Measurements from ENCODE around the gene FBXL15.

Gene FBXL15, protein sequence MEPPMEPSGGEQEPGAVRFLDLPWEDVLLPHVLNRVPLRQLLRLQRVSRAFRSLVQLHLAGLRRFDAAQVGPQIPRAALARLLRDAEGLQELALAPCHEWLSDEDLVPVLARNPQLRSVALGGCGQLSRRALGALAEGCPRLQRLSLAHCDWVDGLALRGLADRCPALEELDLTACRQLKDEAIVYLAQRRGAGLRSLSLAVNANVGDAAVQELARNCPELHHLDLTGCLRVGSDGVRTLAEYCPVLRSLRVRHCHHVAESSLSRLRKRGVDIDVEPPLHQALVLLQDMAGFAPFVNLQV

DNA sequence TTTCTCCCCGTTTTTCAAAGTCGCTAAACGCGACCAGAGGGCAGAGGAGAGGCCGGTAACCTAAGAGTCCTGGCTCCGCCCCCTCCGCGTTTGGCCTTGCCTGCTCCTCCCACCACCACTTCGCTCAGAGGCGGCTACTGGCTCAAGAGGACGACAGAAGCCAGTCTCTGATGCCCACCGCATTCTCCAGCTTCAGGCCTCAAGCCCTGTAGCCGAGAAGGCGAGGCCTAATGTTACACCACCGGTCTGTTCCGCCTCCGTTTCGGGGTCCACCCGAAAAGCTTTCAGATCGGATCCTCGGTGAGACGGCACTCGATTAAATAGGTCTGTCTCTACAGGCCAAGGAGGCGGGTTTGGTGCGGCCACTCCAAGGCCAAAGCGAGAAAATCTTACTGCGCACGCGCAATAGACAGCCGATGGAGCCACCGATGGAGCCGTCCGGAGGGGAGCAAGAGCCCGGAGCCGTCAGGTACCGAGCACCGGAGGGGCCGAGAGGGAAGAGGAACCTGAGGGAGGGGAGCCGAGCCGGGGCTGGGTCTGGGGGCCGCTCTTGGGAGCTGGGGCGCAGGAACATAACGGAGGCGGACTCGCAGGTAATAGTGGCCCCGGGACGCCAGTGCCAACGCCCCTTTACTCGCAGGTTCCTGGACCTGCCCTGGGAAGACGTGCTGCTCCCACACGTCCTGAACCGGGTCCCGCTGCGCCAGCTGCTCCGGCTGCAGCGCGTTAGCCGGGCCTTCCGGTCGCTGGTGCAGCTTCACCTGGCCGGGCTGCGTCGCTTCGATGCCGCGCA lies at the start of gene FBXL15:
FBXL15 (plus strand) TSS at position 123 of the 793 bp plus-strand sequence; CDS start at position 417, 294 bp downstream.
- DNase-seq (ENCODE audit: low read depth): peak; percentile 98

DNA sequence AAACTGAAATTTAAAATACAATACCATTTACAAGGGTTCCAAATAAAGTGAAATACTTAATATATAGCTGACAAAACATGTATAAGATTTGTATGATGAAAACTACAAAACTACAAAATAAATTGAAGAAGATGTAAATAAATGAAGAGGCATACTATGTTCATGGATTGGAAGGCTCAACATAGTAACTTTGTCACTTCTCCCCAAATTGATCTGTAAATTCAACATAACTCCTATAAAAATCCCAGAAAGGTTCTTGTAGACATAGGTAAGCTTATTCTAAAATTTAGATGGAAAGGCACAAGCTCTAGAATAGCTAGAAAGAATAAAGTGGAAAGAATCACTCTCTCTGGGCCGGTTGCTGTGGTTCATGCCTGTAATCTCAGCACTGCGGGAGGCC lies 49.3 kb upstream of the FBXL15 start:
- no peak for DNase-seq (ENCODE audit: low read depth)

DNA sequence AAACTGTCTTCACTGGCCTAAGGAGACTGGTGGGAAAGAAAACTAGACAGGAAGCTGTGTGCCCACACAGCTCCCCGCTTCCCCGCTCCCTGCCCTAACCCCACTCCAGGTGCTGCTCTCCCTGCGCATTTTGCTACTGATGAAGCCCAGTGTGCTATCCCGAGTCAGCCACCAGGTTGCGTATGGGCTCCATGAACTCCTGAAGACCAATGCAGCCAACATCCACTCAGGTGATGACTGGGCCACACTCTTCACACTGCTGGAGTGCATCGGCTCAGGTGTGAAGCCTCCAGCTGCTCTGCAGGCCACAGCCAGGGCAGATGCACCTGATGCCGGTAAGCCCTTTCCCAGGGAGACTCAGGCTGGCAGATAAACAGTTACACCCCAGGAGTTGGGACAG lies 45.4 kb upstream of the FBXL15 start:
- no peak for DNase-seq (ENCODE audit: low read depth)

DNA sequence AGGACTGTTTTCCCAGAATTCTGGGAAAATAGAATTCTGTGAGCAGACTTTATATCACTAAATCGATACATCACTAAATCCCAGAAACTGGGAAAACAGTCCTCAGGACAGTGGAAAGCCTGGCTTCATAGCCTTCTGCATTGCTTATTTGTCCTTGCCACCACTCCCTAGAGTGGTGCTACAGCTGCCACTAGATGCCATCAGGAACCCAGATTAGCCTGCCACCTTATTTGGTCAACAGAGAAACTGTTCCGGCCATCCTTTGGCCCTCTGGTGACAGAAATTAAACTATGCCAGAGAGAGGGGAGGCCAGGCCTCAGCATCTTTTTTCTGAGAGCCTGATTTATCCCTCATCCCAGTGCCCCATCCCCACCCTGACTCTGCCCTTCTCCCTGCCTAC lies 44.8 kb upstream of the FBXL15 start:
- no peak for DNase-seq (ENCODE audit: low read depth)

DNA sequence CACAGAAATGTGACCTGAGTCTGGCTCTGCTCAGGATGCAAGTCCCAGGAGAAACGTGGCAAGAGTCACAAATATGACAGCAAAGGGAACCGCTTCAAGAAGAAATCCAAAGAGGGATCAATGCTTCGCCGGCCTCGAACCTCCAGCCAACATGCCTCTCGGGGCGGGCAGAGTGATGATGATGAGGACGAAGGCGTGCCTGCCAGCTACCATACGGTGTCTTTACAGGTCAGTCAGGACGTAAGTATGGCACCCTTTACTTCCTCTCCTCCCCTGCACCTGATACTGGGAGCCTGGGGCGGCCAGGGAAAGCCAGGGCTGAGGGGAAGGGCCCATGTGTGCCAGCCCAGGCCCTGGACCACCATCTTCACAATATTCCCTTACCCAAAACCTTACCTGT lies 43.7 kb upstream of the FBXL15 start:
- DNase-seq (ENCODE audit: low read depth): no peak

DNA sequence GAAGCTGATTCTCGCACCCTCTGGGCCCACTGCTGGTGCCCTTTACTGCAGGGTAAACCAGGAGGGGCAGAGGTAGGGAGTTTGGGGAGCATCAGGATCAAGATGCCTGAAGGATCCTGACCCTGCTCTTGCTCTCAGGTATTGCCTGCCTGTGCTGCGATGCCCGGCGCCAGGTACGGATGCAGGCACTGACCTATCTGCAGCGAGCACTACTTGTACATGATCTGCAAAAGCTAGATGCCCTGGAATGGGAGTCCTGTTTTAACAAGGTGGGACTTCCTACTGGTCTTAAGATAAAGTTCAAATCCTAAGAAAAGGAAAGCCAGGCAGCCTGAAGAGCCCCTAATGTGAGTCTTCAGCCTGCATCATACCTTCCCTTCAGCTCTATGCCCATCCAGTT lies 41.3 kb upstream of the FBXL15 start:
- DNase-seq (ENCODE audit: low read depth): no peak

DNA sequence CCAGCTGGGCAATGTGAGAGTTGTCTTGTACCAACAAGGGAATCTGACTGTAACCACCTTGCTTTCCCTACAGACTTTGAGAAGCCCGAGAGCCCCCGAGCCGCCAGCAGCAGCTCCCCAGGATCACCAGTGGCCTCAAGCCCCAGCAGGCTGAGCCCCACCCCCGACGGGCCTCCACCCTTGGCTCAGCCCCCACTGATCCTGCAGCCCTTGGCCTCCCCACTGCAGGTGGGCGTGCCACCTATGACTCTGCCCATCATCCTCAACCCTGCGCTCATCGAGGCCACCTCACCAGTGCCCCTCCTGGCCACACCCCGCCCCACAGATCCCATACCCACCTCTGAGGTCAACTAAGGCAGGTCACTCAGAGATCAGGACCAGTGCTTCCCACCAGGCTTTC lies 38.7 kb upstream of the FBXL15 start:
- no peak for DNase-seq (ENCODE audit: low read depth)

DNA sequence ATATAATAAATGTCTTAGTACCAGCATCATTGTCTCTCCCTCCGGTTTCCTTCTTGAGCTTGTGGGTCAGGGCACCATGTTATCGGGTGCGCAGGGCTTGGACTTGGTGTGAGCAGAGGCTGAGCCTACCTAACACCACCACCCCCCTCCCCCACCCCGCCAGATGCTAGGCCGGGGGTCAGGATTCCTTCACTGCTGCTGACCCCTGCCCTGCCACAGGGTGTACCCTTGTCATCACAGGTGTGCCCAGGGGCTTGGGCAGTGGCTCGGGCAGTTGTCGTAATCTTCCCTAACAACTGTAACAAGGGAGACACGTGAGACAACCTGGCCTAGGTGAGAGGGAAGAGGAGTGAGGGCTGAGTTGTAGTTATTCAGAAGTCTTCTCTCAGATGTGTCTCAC lies 37.8 kb upstream of the FBXL15 start:
- DNase-seq (ENCODE audit: low read depth): no peak

DNA sequence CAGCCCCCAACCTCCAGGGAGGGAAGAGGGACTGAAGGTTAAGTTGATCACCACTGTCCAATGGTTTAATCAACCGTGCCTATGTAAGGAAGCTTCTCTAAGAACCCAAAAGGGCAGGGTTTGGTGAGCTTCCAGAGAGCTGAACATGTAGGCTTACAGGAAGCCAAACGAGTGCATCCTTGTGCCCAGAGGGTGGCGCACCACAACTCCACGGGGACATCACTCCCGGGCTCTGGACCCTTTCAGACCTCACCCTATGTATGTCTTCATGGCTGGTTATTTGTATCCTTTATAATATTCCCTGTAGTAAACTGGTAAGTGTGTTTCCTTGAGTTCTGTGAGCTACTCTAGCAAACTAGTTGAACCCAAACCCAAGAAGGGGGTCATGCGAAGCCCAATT lies 36.6 kb upstream of the FBXL15 start:
- peak; percentile 35 for DNase-seq (ENCODE audit: low read depth)

DNA sequence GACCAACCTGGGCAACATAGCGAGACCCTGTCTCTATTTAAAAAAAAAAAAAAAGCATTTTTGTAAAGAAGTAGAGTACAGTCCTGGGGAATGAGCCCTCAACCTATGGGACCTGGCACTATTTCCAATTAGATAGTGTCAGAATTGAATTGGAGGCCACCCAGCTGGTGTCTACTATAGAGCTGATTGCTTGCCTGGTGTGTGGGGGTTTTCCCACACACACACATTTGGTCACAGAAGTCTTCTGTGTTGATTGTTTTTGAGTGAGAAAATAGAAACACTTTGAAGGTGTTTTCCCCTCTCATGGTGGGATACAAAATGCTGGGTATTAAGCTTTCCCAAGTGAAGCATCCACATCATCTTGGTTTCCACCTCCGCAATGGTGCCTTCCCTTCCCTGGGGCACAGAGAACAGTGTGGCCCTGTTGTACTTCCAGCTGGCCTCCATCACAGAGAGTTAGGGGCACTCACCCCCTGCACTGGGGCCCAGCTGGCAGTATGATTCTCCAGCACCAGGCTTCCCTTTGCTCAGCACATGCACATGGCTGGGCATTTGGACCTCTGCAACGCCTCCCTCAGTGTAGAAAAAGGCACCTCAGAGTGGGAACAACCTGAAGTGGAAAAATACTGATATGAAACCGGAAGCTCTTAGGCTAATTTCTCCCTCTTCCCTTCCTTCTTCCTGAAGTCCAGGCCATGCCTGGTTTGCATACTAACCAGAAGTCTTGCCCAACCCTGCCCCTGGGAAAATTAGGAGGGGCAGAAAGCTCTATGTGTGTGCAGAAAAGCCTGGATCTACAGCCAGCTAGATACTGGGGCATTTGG lies 35.8 kb upstream of the FBXL15 start:
- DNase-seq (ENCODE audit: low read depth): no peak

DNA sequence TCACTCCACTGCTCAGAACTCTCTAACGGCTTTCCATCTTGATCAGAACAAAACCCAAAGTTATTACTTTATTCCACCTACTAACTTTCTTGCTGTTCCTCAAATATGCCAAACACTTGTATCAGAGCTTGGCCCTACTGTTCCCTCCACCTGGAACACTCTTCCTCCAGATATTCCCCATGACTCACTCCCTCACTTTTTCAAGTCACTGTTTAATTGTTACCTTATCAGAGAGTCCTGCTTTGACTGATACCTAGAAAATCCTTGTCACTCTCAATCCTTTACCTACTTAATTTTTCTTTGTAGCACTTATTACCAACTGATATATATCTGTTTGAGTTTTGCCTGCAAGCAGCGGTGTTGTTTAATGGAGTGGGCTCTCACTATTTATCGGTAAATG lies 30.7 kb upstream of the FBXL15 start:
- DNase-seq (ENCODE audit: low read depth): no peak

DNA sequence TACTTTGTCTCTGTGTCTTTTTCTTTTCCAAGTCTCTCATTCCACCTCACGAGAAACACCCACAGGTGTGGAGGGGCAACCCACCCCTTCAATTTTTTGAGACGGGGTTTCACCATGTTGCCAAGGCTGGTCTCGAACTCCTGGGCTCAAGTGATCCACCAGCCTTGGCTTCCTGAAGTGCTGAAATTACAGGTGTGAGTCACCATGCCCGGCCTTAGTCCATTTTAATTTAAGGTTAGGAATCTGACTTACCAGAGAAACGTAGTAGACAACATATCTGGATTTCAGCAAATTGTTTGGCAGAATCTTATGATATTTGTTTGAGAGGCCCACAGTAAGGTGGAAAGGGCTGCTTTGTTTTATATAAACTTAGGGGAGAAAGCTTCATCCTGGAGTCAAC lies 28.3 kb upstream of the FBXL15 start:
- no peak for DNase-seq (ENCODE audit: low read depth)

DNA sequence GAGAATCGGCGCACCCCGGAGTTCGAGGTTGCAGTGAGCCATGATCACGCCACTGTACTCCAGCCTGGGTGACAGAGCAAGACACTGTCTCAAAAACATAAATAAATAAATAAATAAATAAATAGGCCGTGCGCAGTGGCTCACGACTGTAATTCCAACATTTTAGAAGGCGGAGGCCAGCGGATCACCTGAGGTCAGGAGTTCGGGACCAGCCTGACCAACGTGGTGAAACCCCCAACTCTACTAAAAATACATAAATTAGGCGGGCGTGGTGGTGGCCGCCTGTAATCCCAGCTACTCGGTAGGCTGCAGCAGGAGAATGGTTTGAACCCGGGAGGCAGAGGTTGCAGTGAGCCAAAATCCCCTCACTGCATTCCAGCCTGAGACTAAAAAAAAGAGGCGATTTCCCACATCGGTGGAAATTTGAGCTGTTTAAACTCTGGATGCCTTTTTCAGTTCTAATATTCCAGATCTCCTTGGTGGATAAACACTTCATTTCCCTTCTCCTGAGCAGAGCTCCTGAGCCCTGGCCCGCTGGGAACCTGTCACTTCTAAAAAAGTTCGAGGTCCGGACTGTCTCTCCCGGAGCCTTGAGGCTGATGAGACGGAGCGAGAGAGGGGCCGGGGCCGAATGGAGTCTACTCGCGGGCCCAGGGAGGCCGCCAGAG lies 27.1 kb upstream of the FBXL15 start:
- DNase-seq (ENCODE audit: low read depth): no peak

DNA sequence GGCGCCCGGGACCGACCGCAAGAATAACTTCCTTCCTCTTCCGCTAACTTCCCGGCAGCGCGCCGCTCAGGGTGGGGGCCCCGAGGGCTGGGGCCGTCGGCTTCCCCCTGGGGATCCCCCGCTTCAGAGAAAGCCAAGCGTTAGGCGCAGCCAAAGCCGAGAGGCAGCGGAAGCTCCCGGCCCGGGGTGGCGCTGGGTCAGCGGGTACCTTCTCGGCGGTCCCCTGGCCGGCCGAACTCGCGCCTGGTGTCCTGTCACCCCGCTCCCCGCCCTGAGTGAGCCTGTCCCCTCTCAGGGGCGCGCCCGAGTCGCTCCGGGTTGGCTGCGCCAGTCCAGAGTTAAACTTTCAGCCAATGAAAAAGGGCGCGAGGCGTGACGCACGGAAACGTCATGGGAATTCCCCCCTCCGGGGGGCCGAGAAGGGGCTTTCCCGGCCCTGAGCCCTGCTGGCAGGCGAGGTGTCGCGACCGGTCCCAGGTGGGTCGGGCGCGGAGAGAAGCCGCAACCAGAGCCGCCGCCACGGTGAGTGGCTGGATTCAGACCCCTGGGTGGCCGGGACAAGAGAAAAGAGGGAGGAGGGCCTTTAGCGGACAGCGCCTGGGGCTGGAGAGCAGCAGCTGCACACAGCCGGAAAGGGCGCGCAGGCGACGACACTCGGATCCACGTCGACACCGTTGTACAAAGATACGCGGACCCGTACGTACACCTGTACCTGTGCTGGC lies 26.4 kb upstream of the FBXL15 start:
- peak; percentile 97 for DNase-seq (ENCODE audit: low read depth)

DNA sequence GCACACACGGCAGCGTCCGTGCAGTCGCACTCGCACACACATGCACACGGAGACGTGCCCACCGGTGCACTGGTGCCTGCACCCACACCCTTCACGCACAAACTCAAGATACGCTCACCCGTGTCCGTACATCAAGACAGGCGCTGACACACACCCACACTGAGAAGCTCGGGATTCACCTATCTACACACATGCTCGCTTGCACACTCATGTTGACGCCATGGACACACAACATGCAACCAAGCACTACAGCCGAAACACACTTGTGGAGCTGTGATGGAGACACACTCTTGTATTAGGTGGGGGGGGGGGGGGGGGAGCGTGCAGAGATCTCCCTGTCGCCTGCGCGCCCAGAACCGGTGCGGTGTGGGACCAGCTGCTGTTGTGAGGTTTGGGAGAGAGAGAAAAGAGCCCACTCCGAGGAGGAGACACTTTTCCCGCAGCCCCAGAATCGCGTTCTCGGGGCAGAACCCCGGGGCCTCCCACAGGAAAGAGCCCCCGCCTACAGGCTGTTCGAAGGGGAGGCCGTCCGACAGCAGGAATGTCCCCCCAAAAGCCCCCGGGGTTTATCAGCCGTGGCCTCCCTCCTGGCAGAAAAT lies 25.7 kb upstream of the FBXL15 start:
- DNase-seq (ENCODE audit: low read depth): peak; percentile 62

DNA sequence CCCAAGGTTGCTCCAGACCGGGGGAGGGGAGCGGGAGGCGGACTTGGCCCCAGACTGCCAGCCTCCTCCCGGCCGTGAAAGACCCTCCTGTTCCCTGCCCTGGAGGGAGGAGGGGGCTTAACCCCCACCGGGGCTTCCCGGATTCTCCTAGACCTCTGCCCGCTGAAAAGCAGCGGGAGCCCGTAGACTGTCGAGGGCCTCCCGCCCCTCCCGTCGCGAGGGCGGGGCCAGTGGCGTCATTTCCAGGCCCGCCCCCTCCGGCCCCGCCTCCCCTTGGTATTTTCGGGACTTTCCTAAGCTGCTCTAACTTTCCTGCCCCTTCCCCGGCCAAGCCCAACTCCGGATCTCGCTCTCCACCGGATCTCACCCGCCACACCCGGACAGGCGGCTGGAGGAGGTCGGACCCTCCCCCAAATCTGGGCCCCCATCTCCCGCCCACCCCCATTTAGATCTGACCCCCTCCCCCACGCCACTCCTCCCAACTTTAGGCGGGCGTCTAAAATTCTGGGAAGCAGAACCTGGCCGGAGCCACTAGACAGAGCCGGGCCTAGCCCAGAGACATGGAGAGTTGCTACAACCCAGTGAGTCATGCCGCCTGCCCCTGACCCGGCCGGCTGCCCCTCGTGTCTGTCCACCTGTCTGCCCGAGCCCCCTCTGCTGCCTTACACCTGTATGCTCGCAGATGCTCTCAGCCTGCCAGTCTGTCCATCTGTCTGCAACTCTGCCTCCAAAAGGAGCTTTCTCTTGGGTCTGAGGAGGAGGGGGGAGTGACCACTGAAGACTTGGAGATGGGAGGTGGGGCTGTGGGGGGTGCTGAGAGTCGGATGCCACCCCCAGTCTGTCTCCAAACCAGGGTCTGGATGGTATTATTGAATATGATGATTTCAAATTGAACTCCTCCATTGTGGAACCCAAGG lies 25.0 kb upstream of the FBXL15 start, which contains the start of gene NFKB2:
NFKB2 (plus strand) TSS at position 306 of the 917 bp plus-strand sequence; CDS start at position 561, 255 bp downstream.
- peak; percentile 92 for DNase-seq (ENCODE audit: low read depth)

DNA sequence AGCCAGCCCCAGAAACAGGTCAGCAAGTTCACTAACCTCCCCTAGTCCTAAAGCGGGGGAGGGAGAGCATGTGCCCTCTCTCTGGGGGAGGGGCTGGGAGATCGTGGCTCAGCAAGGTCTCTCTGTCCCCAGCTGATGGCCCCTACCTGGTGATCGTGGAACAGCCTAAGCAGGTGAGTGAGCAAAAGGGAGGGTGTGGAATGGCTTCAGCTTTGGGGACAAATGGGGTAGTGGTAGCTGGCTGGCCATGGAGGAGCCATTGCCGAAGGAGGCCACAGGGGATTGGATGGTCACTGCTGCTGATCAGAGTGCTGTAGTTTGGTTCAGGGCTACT lies 24.4 kb upstream of the FBXL15 start:
- no peak for DNase-seq (ENCODE audit: low read depth)

DNA sequence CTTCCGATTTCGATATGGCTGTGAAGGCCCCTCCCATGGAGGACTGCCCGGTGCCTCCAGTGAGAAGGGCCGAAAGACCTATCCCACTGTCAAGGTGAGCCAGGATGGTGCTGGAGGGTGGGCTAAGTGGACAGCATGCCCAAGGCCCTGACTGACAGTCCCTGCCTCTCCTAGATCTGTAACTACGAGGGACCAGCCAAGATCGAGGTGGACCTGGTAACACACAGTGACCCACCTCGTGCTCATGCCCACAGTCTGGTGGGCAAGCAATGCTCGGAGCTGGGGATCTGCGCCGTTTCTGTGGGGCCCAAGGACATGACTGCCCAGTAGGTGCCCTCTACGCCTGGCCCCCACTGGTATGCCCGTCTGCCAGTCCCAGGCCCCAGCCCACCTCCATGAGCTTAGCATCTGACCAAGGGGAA lies 23.9 kb upstream of the FBXL15 start:
- DNase-seq (ENCODE audit: low read depth): no peak

DNA sequence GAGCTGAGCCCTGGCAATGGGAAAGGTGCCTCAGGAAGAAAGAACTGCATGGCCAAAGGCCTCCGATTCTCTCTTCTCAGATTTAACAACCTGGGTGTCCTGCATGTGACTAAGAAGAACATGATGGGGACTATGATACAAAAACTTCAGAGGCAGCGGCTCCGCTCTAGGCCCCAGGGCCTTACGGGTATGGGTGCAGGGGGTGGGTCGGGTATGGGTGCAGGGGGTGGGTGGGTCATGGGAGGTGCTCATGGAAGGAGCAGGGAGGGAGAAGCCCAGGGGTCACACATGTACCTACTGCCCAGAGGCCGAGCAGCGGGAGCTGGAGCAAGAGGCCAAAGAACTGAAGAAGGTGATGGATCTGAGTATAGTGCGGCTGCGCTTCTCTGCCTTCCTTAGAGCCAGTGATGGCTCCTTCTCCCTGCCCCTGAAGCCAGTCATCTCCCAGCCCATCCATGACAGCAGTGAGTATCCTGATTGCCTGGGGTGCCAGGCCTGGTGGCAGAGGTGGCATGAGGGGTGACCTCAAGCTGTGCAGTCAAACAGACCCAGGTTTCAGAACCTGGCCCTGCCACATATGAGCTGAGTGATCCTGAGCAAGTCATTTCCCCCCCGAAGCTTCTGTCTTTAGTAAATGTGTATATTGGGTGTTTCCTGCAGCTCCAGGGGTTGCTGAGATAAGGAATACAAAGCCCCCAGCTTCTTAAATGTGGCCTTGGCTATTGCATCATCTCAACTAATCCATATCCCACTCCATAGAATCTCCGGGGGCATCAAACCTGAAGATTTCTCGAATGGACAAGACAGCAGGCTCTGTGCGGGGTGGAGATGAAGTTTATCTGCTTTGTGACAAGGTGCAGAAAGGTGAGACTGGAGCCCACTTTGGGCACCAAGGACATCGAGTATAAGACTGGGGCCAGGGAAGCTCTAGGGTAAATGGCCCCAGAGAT lies 23.1 kb upstream of the FBXL15 start:
- DNase-seq (ENCODE audit: low read depth): no peak
